DND-41 (cell line): Measurements from ENCODE around the gene IFT122.
"Not testable (repeated sequence)": the region's sequence is repeated elsewhere in the genome, so short reads cannot be mapped to it uniquely, and the experiment has no call there.

Source experiments
- EZH2 ChIP-seq: IDR thresholded peaks from 3 replicates; pipeline ENCODE4 v1.6.1; 2012; ENCODE audit warnings: borderline replicate concordance, low read depth, mild to moderate bottlenecking, moderate library complexity, low read length, inconsistent platforms; ENCODE audit not compliant: severe bottlenecking
- TF ChIP-seq, protein P1 (sequence below): IDR thresholded peaks from 2 replicates; pipeline ENCODE4 v1.5.1; 2012; ENCODE audit warnings: borderline replicate concordance, low read length, moderate library complexity, mild to moderate bottlenecking; ENCODE audit not compliant: poor library complexity, severe bottlenecking; ENCODE audit errors: extremely low read depth

DNA sequence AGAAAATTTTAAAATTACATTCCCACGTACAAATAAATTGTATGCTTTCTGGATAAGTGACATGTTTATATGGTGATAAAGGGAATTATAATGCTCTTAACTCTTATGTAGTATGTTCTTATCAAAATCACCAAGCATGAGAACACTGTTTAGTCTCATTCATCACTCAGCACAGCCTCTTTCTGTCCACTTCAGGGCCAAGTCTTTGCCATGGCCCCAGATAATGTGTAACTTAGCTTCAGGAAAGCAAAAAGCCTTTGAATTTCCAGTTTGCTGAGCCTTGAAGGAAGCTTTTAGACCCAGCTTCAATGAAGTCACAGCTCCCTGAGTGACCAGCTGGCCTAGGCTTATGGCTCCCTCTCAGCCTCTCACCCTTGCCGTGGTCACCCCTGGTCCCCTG is 57.9 kb downstream of the IFT122 start:
- TF ChIP-seq, protein P1, sequence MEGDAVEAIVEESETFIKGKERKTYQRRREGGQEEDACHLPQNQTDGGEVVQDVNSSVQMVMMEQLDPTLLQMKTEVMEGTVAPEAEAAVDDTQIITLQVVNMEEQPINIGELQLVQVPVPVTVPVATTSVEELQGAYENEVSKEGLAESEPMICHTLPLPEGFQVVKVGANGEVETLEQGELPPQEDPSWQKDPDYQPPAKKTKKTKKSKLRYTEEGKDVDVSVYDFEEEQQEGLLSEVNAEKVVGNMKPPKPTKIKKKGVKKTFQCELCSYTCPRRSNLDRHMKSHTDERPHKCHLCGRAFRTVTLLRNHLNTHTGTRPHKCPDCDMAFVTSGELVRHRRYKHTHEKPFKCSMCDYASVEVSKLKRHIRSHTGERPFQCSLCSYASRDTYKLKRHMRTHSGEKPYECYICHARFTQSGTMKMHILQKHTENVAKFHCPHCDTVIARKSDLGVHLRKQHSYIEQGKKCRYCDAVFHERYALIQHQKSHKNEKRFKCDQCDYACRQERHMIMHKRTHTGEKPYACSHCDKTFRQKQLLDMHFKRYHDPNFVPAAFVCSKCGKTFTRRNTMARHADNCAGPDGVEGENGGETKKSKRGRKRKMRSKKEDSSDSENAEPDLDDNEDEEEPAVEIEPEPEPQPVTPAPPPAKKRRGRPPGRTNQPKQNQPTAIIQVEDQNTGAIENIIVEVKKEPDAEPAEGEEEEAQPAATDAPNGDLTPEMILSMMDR = not testable (repeated sequence)
- TF ChIP-seq EZH2 = not testable (repeated sequence)
